SKM-1 treated with dmso at 0.1 percent for 144 hours (cell line): ENCODE results near the gene PTGES3L.
"Not testable (repeated sequence)": the region's sequence is repeated elsewhere in the genome, so short reads cannot be mapped to it uniquely, and the experiment has no call there.

Experiments
- DNase-seq: peaks from one replicate; lab custom pipeline; 2025; ENCODE audit not compliant: unreplicated experiment; lab: John Stamatoyannopoulos, UW

PTGES3L gene

GRCh38 chr17:42922294-42922693 lies 57.6 kb downstream of the PTGES3L start:
- DNase-seq = no peak

GRCh38 chr17:42920922-42921321 lies 59.0 kb downstream of the PTGES3L start:
- DNase-seq = no peak

DNA sequence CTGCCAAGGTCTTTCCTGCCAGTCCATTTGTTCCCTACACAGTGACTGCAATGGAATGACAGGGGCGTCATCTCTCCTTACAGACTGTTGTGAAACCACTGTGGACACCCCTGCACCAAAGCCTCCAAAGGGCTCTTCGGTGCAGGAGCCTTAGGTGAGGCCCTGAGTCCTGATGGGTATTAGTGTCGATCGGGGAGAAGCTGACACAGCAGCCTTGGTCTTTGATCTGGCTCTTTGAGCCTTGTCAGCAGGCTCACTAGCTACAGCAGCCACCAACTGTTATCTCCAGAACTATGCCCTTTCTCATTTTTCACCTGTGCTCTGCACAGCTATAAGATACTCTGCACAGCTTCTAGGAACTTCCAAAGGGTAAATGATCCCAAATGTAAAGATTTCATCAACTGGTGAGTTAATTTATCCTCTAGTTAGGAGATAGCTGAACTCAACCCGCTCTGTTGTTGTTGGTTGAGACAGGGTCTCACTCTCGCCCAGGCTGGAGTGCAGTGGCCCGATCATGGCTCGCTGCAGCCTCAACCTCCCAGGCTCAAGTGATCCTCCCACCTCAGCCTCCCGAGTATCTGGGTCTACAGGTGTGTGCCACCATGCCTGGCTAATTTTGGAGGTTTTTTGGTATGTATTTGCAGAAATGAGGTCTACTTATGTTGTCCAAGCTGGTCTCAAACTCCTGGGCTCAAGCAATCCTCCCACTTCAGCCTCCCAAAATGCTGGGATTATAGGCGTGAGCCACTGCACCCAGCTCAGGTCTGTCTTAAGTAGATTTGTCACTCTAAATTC lies 59.6 kb downstream of the PTGES3L start:
- no peak for DNase-seq

DNA sequence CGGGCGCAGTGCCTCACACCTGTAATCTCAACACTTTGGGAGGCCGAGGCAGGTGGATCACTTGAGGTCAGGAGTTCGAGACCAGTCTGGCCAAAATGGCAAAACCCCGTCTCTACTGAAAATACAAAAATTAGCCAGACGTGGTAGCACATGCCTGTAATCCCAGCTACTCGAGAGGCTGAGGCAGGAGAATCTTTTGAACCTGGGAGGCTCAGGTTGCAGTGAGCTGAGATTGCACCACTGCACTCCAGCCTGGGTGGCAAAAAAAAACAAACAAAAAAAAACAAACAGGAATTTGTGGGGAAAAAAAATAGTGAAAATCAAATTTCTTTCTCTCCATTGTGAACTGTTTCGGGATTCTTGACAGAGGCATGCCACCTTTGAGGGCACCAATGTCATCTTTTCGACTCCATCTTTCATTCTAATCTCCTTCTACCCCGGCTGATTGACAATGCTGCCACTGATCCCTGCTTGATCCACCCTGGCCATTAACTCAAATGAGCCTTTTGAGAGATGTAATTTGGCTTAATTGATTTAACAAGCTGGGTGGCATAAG lies 60.3 kb downstream of the PTGES3L start:
- DNase-seq = not testable (repeated sequence)

GRCh38 chr17:42918902-42919521 lies 60.9 kb downstream of the PTGES3L start:
- DNase-seq = no peak
